Prostate gland (tissue), 2 donors: ENCODE data around the gene ZNF777. TPM values are rescaled to one million over a fixed set of nuclear protein-coding genes. Genes with fewer than 3 reads are reported as not detected.

Experiments
- DNase-seq: peaks from one replicate; pipeline ENCODE4 v3.0.0-alpha.2; 2019; ENCODE audit warnings: low spot score
- H3K27ac ChIP-seq, 2 donors: fragments of 200-600 bp; sonication (generic); 2 replicates each; pipeline ENCODE4 v1.5.1; 2017 to 2019
- H3K27me3 ChIP-seq: fragments of 200-600 bp; sonication (generic); replicated peaks from 2 replicates; pipeline ENCODE4 v1.5.1; 2019; ENCODE audit not compliant: insufficient read depth
- H3K36me3 ChIP-seq, 2 donors: fragments of 200-600 bp; sonication (generic); 1 replicate in 1 of 2; 2 replicates in 1 of 2; pipeline versions ENCODE4 v1.5.1 to v1.8.1; 2017 to 2019
- H3K4me1 ChIP-seq: fragments of 200-600 bp; sonication (generic); replicated peaks from 2 replicates; pipeline ENCODE4 v1.5.1; 2019
- H3K4me3 ChIP-seq, 2 donors: fragments of 200-600 bp; sonication (generic); 2 replicates each; pipeline ENCODE4 v1.5.1; 2017 to 2019
- H3K9me3 ChIP-seq: fragments of 200-600 bp; sonication (generic); 2 replicates; pipeline ENCODE4 v1.5.1; 2017
- POLR2A ChIP-seq: fragments of 450-650 bp; IDR thresholded peaks from one replicate; pipeline ENCODE4 v1.6.1; 2016; ENCODE audit warnings: antibody characterized with exemption, mild to moderate bottlenecking
- POLR2AphosphoS5 ChIP-seq: sonication (generic); formaldehyde crosslinking; IDR thresholded peaks from one replicate; pipeline ENCODE4 v1.6.1; 2017; ENCODE audit warnings: antibody characterized with exemption
- WGBS: methylation state at CpG from one replicate; pipeline ENCODE4 v1.1.5; 2018; 5-methylcytosine and 5-hydroxymethylcytosine counted together
- intact Hi-C: fragments of 100-400 bp; cut with DNase I; formaldehyde crosslinking; loops from one replicate; pipeline ENCODE4 v1.14.2; 2022
- total RNA-seq, 2 donors: library from RNA; depleted of rRNA; stranded (reverse); fragments of >200 nt; gene quantifications; one replicate each; pipeline ENCODE4 v1.1.0, GENCODE V29; 2016
- TF ChIP-seq, protein P1 (sequence below), 4 experiments: fragments of 200-600 bp in 2 of 4; fragments of 450-650 bp in 2 of 4; sonication (generic) in 2 of 4; IDR thresholded peaks; 1 replicate in 3 of 4; 2 replicates in 1 of 4; pipeline ENCODE4 v1.5.1; 2016 to 2019; ENCODE audit warnings: antibody characterized with exemption in 4 of 4, mild to moderate bottlenecking in 2 of 4, moderate library complexity in 2 of 4

Gene ZNF777
- total RNA-seq, 2 donors from 2014 or later: 19.5 to 26.2 TPM

DNA sequence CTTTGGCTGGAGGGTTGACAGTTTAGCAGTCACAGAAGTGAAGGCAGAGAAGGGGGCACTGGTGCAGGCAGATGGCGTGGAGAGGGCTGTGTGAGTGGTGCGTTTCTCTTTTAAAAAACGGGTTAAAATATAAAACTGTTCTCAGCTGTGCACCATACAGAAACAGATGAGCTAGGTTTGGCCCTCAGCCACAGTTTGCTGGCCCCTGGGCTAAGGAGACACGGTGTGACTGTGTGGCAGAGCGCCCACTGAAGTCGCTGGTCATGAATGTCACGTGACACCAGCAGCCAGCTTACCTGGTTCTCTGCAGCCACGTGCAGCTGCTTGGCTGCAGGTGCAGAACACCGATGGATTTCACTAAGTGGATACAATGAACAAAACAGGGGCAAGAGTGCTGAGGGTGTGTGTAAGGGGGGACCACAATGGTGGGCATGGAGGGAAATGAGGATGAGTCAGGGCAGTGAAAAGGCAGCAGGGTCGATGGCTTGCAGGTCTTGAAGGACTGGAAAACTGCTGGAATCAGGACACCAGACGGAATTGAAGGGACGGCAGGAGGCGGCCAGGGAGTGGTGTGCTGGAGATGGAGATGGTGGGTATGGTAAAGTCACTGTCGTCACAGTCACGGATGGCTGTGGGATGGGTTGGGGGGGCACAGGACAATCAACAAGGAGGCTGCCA, 29.4 kb upstream of the ZNF777 start:
- Histone ChIP-seq H3K36me3 (peaks cover 11 to 12% of the 10 kb centered on the region in 2 donors), H3K9me3 (no peaks in the 10 kb centered on the region), H3K27me3 (no peaks in the 10 kb centered on the region), H3K4me1 (peaks cover 4% of the 10 kb centered on the region), H3K27ac (no peak overlapping the region), H3K4me3 (no peak overlapping the region)
- TF ChIP-seq POLR2A (no peak), POLR2AphosphoS5 (peak; percentile 14)
- intact Hi-C loops: loop anchor here (10.0 kb wide), 1 partner anchor 225 kb away; the partner anchor contains the start of gene ZNF783
- no peak for DNase-seq
- 75% methylated on average over 15 of the region's 15 CpGs for WGBS

GRCh38 chr7:149489391-149490024, 28.6 kb upstream of the ZNF777 start:
- no peaks in the 10 kb centered on the region for H3K27me3 ChIP-seq
- no peak overlapping the region for H3K4me3 ChIP-seq
- H3K4me1 ChIP-seq: no peaks in the 10 kb centered on the region
- intact Hi-C loops: loop anchor here (10.0 kb wide), 1 partner anchor 225 kb away; the partner anchor contains the start of gene ZNF783
- WGBS: 76% methylated on average over 15 of the region's 15 CpGs
- no peak for DNase-seq
- no peak overlapping the region for H3K27ac ChIP-seq
- no peak for TF ChIP-seq POLR2A
- TF ChIP-seq, protein P1, sequence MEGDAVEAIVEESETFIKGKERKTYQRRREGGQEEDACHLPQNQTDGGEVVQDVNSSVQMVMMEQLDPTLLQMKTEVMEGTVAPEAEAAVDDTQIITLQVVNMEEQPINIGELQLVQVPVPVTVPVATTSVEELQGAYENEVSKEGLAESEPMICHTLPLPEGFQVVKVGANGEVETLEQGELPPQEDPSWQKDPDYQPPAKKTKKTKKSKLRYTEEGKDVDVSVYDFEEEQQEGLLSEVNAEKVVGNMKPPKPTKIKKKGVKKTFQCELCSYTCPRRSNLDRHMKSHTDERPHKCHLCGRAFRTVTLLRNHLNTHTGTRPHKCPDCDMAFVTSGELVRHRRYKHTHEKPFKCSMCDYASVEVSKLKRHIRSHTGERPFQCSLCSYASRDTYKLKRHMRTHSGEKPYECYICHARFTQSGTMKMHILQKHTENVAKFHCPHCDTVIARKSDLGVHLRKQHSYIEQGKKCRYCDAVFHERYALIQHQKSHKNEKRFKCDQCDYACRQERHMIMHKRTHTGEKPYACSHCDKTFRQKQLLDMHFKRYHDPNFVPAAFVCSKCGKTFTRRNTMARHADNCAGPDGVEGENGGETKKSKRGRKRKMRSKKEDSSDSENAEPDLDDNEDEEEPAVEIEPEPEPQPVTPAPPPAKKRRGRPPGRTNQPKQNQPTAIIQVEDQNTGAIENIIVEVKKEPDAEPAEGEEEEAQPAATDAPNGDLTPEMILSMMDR (IDR thresholded peaks at IDR 0.05): peak in 2 of 4 experiments; percentile 21 to 22
- H3K9me3 ChIP-seq: no peaks in the 10 kb centered on the region
- peaks cover 11 to 12% of the 10 kb centered on the region in 2 donors for H3K36me3 ChIP-seq

- no peaks in the 10 kb centered on the region for H3K27me3 ChIP-seq
- H3K27ac ChIP-seq: no peak overlapping the region
- 100% methylated on average over 1 of the region's 1 CpG for WGBS
- TF ChIP-seq, protein P1 (IDR thresholded peaks at IDR 0.05): no peak
- no peak for TF ChIP-seq POLR2AphosphoS5
- no peaks in the 10 kb centered on the region for H3K4me1 ChIP-seq
- no peak for DNase-seq
- H3K4me3 ChIP-seq: no peak overlapping the region
- intact Hi-C loops: no loop called here
- peaks cover 0 to 3% of the 10 kb centered on the region in 2 donors for H3K36me3 ChIP-seq
- H3K9me3 ChIP-seq: no peaks in the 10 kb centered on the region
Observed at GRCh38 chr7:149479568-149479967, 18.7 kb upstream of the ZNF777 start.

DNA sequence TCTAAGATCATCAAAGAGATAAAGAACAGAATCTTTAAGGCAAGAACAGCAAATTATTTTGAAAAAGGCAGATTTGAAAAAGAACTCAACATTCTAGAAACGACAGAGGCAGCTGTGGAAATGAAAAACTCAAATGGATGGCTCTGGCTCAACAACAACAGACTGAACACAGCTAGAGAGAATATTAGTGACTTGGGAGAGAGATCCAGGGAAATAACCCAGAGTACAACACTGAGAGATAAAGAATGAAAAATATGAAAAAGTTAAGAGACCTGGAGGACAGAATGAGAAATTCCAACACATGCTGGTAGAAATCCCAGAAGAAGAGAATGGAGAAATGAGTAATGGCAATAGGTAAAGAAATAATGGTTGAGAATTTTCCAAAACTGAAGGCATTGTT, 17.9 kb upstream of the ZNF777 start:
- TF ChIP-seq POLR2AphosphoS5: no peak
- TF ChIP-seq POLR2A: no peak
- TF ChIP-seq, protein P1 (IDR thresholded peaks at IDR 0.05): no peak
- peaks cover 0 to 3% of the 10 kb centered on the region in 2 donors for H3K36me3 ChIP-seq
- H3K4me1 ChIP-seq: no peaks in the 10 kb centered on the region
- DNase-seq: no peak
- H3K4me3 ChIP-seq: no peak overlapping the region
- H3K27me3 ChIP-seq: no peaks in the 10 kb centered on the region
- 100% methylated on average over 1 of the region's 1 CpG for WGBS
- H3K27ac ChIP-seq: no peak overlapping the region
- H3K9me3 ChIP-seq: no peaks in the 10 kb centered on the region
- intact Hi-C loops: no loop called here

DNA sequence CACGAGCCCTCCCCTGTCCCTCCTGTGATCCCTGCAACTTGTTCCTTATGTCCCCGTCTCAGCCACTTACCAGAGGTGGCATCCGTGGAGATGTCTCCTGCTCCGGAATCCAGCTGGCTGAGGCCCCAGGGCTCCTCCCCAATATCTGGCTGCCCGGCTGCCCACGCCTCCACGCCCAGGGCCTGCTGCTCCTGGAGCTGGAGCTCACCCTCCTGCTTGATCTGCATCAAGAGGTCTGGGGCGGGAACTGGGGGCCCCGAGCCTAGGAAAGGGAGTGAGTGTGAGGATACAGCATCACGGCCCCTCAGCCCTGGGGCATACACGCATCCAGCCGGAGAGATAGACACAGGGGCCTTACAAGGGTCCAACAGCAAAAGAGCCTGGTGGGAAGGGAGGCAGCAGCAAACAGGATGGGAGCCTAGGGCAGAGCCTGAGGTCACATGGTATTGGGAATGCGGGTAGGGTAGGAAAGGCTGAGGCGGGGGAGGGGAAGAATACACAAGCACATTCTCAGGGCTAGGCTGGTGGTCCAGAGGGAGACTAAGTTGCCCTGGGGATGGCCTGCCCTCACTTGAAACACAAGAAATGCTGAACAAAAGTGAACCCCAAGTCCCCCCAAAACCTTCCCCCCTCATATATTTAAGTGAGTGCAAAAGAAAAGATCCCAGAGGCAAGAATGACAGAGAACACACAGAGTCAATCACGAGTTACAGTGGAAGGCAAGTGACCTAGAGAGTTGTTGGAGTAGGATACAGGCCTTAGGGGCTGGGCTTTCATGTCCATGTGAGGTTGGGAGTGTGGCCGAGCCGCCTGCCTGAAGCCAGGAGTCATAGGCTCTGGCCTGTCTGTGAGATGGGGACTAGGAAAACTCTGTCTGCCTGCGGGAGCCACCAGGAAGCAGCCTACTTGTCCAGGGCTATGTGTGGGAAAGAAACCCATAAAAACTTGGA, 16.9 kb upstream of the ZNF777 start:
- intact Hi-C loops: no loop called here
- WGBS: 95% methylated on average over 18 of the region's 18 CpGs
- H3K36me3 ChIP-seq: peaks cover 0 to 3% of the 10 kb centered on the region in 2 donors

More for the DNA sequence above, 16.9 kb upstream of the ZNF777 start:
- Histone ChIP-seq H3K27me3 (no peaks in the 10 kb centered on the region), H3K27ac (no peak overlapping the region), H3K9me3 (no peaks in the 10 kb centered on the region), H3K4me1 (no peaks in the 10 kb centered on the region), H3K4me3 (no peak overlapping the region)
- TF ChIP-seq POLR2AphosphoS5 (no peak), POLR2A (no peak)
- TF ChIP-seq, protein P1 (IDR thresholded peaks at IDR 0.05): no peak
- DNase-seq: no peak
